ENCODE data around the gene VPS72. TPM values are rescaled to one million over a fixed set of nuclear protein-coding genes. Genes with fewer than 3 reads are reported as not detected.

The VPS72 gene
- total RNA-seq, 1 donor from 2014 or later: 64.0 TPM

- no peaks in the 10 kb centered on the region for H3K9me3 Mint-ChIP-seq (ENCODE audit: low read depth)
- H3K27me3 Mint-ChIP-seq (ENCODE audit: low read depth): no peaks in the 10 kb centered on the region
- peaks cover 4% of the 10 kb centered on the region for H3K4me1 Mint-ChIP-seq (ENCODE audit: low read depth)
- TF ChIP-seq, protein P1, sequence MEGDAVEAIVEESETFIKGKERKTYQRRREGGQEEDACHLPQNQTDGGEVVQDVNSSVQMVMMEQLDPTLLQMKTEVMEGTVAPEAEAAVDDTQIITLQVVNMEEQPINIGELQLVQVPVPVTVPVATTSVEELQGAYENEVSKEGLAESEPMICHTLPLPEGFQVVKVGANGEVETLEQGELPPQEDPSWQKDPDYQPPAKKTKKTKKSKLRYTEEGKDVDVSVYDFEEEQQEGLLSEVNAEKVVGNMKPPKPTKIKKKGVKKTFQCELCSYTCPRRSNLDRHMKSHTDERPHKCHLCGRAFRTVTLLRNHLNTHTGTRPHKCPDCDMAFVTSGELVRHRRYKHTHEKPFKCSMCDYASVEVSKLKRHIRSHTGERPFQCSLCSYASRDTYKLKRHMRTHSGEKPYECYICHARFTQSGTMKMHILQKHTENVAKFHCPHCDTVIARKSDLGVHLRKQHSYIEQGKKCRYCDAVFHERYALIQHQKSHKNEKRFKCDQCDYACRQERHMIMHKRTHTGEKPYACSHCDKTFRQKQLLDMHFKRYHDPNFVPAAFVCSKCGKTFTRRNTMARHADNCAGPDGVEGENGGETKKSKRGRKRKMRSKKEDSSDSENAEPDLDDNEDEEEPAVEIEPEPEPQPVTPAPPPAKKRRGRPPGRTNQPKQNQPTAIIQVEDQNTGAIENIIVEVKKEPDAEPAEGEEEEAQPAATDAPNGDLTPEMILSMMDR (IDR thresholded peaks at IDR 0.05): no peak
- H3K36me3 Mint-ChIP-seq (ENCODE audit: low read depth): peaks cover 16% of the 10 kb centered on the region
- DNase-seq (ENCODE audit: low spot score): peak; percentile 89
- no peak overlapping the region for H3K4me3 Mint-ChIP-seq (ENCODE audit: unreplicated experiment)
- H3K27ac Mint-ChIP-seq (ENCODE audit: unreplicated experiment): no peak overlapping the region
Measured at GRCh38 chr1:151158751-151159251, 31.2 kb downstream of the VPS72 start.

DNA sequence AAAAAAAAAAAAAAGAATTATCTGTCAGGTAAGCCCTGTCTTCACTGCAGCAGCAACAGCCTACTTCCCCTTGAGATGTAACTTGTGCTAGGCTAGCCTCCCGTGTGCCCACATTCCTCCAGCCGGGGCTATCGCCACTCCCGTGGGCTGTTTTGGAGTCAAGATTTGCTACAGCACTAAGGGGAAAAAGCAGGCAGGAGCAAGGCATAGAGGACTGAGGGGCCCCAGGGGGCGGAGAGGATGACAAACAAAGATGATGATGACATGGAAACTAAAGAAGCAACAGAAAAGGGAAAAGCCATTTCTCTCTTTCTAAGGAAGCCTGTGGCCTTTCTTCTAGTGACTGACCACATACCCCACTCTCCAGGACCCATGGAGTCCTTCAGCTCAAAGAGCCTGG lies 31.7 kb downstream of the VPS72 start:
- no peak overlapping the region for H3K27ac Mint-ChIP-seq (ENCODE audit: unreplicated experiment)
- H3K36me3 Mint-ChIP-seq (ENCODE audit: low read depth): peaks cover 16% of the 10 kb centered on the region
- no peak overlapping the region for H3K4me3 Mint-ChIP-seq (ENCODE audit: unreplicated experiment)
- no peaks in the 10 kb centered on the region for H3K27me3 Mint-ChIP-seq (ENCODE audit: low read depth)
- TF ChIP-seq, protein P1 (IDR thresholded peaks at IDR 0.05): no peak
- peaks cover 4% of the 10 kb centered on the region for H3K4me1 Mint-ChIP-seq (ENCODE audit: low read depth)
- H3K9me3 Mint-ChIP-seq (ENCODE audit: low read depth): no peaks in the 10 kb centered on the region
- peak; percentile 32 for DNase-seq (ENCODE audit: low spot score)

GRCh38 chr1:151157067-151157531 lies 32.9 kb downstream of the VPS72 start:
- H3K4me1 Mint-ChIP-seq (ENCODE audit: low read depth): peaks cover 4% of the 10 kb centered on the region
- H3K27me3 Mint-ChIP-seq (ENCODE audit: low read depth): no peaks in the 10 kb centered on the region
- H3K36me3 Mint-ChIP-seq (ENCODE audit: low read depth): peaks cover 16% of the 10 kb centered on the region
- H3K4me3 Mint-ChIP-seq (ENCODE audit: unreplicated experiment): no peak overlapping the region
- TF ChIP-seq, protein P1 (IDR thresholded peaks at IDR 0.05): no peak
- DNase-seq (ENCODE audit: low spot score): peak; percentile 18
- no peak overlapping the region for H3K27ac Mint-ChIP-seq (ENCODE audit: unreplicated experiment)
- no peaks in the 10 kb centered on the region for H3K9me3 Mint-ChIP-seq (ENCODE audit: low read depth)

DNA sequence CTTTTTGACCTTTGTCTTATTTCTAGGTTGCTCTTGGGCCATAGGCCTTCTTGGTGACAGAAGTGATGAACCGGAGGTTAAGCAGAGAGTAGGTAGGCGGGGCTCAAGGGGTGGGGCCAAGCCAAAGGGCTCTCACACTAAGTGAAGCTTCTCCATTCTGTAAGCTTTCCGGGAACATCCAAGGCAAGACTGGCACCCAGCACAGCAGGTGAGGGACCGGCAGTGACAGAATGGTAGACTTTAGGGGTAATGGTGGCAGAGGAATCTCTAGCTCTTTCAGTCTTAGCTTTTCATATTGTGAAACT lies 33.5 kb downstream of the VPS72 start, which contains the start of gene TNFAIP8L2:
TSS of gene TNFAIP8L2 (plus strand) at position 135 of the 305 bp plus-strand sequence. CDS start 2,049 bp downstream, outside the sequence.
- TF ChIP-seq, protein P1 (IDR thresholded peaks at IDR 0.05): no peak
- peaks cover 4% of the 10 kb centered on the region for H3K4me1 Mint-ChIP-seq (ENCODE audit: low read depth)
- no peaks in the 10 kb centered on the region for H3K27me3 Mint-ChIP-seq (ENCODE audit: low read depth)
- H3K27ac Mint-ChIP-seq (ENCODE audit: unreplicated experiment): no peak within 1 kb of the TSS
- peak; percentile 40 for DNase-seq (ENCODE audit: low spot score)
- no peaks in the 10 kb centered on the region for H3K9me3 Mint-ChIP-seq (ENCODE audit: low read depth)
- H3K4me3 Mint-ChIP-seq (ENCODE audit: unreplicated experiment): no peak within 1 kb of the TSS
- peaks cover 12% of the 10 kb centered on the region for H3K36me3 Mint-ChIP-seq (ENCODE audit: low read depth)

- peak overlapping the region; percentile 97 for H3K27ac Mint-ChIP-seq (ENCODE audit: unreplicated experiment)
- H3K9me3 Mint-ChIP-seq (ENCODE audit: low read depth): no peaks in the 10 kb centered on the region
- no peaks in the 10 kb centered on the region for H3K27me3 Mint-ChIP-seq (ENCODE audit: low read depth)
- TF ChIP-seq, protein P1 (IDR thresholded peaks at IDR 0.05): no peak
- DNase-seq (ENCODE audit: low spot score): no peak
- peaks cover 2% of the 10 kb centered on the region for H3K36me3 Mint-ChIP-seq (ENCODE audit: low read depth)
- H3K4me1 Mint-ChIP-seq (ENCODE audit: low read depth): peaks cover 36% of the 10 kb centered on the region
- H3K4me3 Mint-ChIP-seq (ENCODE audit: unreplicated experiment): no peak overlapping the region
Measured at GRCh38 chr1:151147665-151148064, 42.3 kb downstream of the VPS72 start.

Measured in chondrocyte (in vitro differentiated cells).